Right cardiac atrium (tissue), 5 donors: ENCODE data around the gene MRPL12. TPM values are rescaled to one million over a fixed set of nuclear protein-coding genes. Genes with fewer than 3 reads are reported as not detected.
"Not testable (repeated sequence)": the region's sequence is repeated elsewhere in the genome, so short reads cannot be mapped to it uniquely, and the experiment has no call there.

Experiments used
- ATAC-seq, 2 donors: fragments of 200-7000 bp; cut with Tn5 transposase; one replicate each; pipeline versions ENCODE4 v1.8.0 to v1.9.1; 2020; ENCODE audit warnings: moderate library complexity in 2 of 2, mild to moderate bottlenecking in 1 of 2
- DNase-seq, 3 donors: peaks; one replicate each; pipeline ENCODE4 v3.0.0-alpha.2; 2020
- H3K27ac ChIP-seq: one replicate; pipeline ENCODE4 v1.5.1; 2013; ENCODE audit warnings: mild to moderate bottlenecking, low read length, control low read depth, moderate library complexity
- H3K27me3 ChIP-seq: one replicate; pipeline ENCODE4 v1.6.1; 2013; ENCODE audit not compliant: control insufficient read depth, insufficient read depth
- H3K4me1 ChIP-seq: one replicate; pipeline ENCODE4 v1.6.1; 2013; ENCODE audit warnings: low read length; ENCODE audit not compliant: control insufficient read depth, insufficient read depth
- H3K4me3 ChIP-seq: one replicate; pipeline ENCODE4 v1.5.1; 2013; ENCODE audit warnings: low read length, control low read depth
- H3K9me3 ChIP-seq: one replicate; pipeline ENCODE4 v1.6.1; 2013; ENCODE audit warnings: low read length; ENCODE audit not compliant: control insufficient read depth
- WGBS: extraction: QIAGEN DNeasy Blood & Tissue Kit; methylation state at CpG from one replicate; pipeline ENCODE4 v1.1.7; 2013; 5-methylcytosine and 5-hydroxymethylcytosine counted together
- intact Hi-C, 4 donors: fragments of 100-400 bp; cut with DNase I; formaldehyde crosslinking; loops; one replicate each; pipeline versions ENCODE4 v1.11.0 to v1.14.0; 2022 to 2023
- microRNA-seq, 2 donors: library from miRNA; unstranded; fragments of <30 nt; microRNA quantifications; one replicate each; pipeline ENCODE4 v1.2.0, GENCODE V29; 2020 to 2021
- polyA plus RNA-seq: library from polyadenylated mRNA; stranded (reverse); fragments of 200-250 nt; gene quantifications from one replicate; pipeline ENCODE4 v1.2.3, GENCODE V29; 2013
- total RNA-seq, 4 donors: library from RNA; stranded (reverse); fragmentation: NEBNext Ultra II Directional; extraction: Animal tissue kit (Norgen Biotek cat#: 25700); gene quantifications; one replicate each; pipeline ENCODE4 v1.2.1, GENCODE V29; 2021
- donor health status: healthy with polysubstance abuse.
- donor health status: DM: no; HTN: yes; CAD: no.
- donor health status: DM: no; HTN: no; CAD: no.
- donor health status: DM: no; HTN: yes; CAD: no; lungs with severe emphysema.
- donor health status: DM: yes; HTN: yes; CAD: no.

MRPL12 gene
- total and polyA plus RNA-seq, 5 donors, result 83.3 to 310 (median 122) TPM

DNA sequence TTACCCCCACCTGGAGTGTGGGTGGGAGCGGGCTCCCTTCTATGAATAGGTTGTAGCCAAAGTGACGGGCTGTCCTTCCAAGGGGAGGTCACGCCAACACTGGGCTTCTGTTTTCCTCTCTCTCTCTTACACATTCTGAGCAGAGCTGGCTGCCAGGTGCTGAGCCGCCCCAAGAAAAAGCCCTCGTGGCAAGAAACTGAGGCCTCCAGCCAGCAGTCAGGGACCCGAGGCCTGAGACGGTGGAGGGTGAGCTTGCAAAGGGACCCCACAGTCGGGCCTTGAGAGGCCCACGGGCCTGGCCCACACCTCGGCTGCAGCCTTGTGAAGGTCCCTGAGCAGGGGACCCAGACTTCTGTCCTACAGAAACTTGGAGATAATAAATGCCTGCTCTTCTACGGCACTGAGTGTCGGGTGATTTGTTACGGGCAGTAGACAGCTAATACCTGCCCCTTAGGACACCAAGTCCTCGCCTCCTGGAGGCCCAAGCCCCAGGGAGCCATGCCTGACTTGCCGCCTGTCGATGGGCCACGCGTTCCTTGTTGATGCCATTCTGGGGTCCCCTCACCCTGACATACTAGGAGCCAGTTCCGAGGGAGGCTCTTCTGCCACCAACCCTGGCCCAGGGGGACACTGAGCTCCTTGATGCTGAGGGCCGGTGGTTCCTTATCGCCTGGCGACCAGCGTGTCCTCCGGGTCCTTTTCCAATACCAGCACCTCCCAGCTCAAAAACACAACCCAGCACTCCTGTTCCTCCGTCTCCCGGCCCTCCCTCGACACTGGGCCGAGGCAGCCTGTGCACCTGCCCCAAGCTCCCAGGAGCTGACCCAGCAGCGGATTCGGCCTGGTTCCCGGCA, 35.0 kb downstream of the MRPL12 start:
- Histone ChIP-seq H3K4me3 (no peak overlapping the region), H3K4me1 (no peaks in the 10 kb centered on the region), H3K27me3 (no peaks in the 10 kb centered on the region), H3K27ac (no peak overlapping the region), H3K9me3 (no peaks in the 10 kb centered on the region)
- DNase-seq, result no peak
- 80% methylated on average over 31 of the region's 31 CpGs for WGBS
- intact Hi-C loops, result no loop called here
- ATAC-seq, result no peak

DNA sequence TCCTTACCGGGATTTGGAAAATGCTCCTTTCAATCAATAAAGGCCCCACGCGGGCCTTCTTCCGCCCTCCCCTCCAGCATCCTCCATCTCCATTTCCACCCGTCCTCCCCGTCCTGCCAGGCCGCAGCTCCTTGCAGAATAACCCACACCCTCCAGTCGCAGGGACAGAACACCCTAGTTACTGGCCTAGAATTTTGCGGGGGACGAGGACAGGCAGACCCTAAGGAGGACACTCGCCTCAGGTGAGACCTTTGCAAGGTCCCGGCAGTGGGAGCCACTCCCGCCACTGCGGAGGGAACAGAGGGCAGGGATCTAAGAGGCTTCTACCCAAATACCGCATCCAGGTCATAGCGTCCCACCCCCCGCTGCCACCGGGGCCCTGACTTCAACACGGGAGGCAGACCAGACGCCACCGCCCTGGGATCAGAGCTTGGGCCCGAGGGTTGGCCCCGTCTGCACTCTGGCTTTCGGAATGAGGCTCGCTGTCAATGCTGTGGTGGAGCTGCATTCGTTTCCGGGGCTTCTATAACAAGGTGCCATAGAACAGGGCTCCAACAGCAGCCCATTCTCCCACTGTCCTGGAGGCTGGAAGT, 35.7 kb downstream of the MRPL12 start:
- Histone ChIP-seq H3K4me1 (no peaks in the 10 kb centered on the region), H3K9me3 (no peaks in the 10 kb centered on the region), H3K27me3 (no peaks in the 10 kb centered on the region), H3K27ac (no peak overlapping the region), H3K4me3 (no peak overlapping the region)
- WGBS, result 86% methylated on average over 27 of the region's 27 CpGs
- DNase-seq (no peak), ATAC-seq (no peak)
- intact Hi-C loops, result no loop called here

GRCh38 chr17:81739593-81739992, 36.4 kb downstream of the MRPL12 start:
- intact Hi-C loops, H3K4me3 ChIP-seq, DNase-seq, H3K4me1 ChIP-seq, ATAC-seq, H3K9me3 ChIP-seq, H3K27me3 ChIP-seq, H3K27ac ChIP-seq: not testable (repeated sequence)
- WGBS, result 87% methylated on average over 8 of the region's 8 CpGs

DNA sequence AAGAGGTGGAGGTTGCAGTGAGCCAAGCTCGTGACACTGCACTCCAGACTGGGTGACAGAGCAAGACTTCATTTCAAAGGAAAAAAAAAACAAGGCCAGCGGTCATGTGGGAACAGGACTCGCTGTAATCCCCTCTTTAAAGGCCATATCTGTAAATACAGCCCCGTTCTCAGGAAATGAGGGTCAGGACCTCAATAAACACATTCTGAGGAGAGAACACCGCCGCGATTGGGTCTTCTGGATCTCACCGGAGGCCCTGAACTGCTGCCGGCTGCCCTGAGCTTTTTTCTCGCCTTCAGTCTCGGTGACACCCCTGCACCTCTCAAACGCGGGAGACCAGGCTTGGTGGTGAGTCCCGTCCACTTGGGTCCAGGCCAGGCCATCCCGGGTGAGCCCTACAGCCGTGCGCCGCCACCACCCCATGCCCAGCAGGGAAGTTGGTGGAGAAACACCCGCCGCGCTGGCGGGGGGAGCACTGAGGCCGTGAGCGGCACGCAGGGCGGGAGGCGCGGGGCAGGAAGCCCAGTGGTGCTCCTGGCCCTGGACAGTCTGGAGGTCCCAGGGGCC, 37.3 kb downstream of the MRPL12 start:
- ATAC-seq (peak; percentile 27 to 61), DNase-seq (peak in 1 of 3 donors; percentile 47)
- Histone ChIP-seq H3K27me3 (no peaks in the 10 kb centered on the region), H3K27ac (no peak overlapping the region), H3K4me1 (no peaks in the 10 kb centered on the region), H3K4me3 (no peak overlapping the region), H3K9me3 (no peaks in the 10 kb centered on the region)
- WGBS, result 45% methylated on average over 28 of the region's 28 CpGs
- intact Hi-C loops, result no loop called here

DNA sequence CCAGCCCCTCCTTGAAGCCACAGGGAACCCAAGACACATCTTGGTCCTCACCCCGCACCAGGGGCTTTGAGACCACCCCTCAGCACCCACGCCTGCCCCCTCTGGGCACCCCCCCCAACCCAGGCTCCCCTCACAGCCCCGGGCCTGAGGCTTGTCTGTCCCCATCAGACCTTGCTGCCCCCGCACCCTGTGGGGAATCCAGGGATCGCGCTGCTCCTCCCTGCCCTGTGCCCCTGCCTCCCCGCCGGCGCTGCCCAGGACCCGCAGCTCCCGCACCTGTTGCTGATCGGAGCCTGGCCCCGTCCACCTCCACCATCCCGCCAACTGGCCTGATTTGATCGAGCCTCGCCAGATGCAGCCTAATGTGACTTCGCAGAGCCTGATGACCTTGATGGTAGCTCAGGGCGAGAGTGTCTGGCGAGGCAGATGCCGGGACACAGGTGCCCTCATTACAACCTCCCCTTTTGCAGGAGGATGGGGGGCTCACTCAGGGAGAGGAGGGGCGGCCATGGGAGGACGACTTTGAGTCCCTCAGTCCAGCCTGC, 38.0 kb downstream of the MRPL12 start:
- intact Hi-C loops, result no loop called here
- Histone ChIP-seq H3K27me3 (no peaks in the 10 kb centered on the region), H3K4me1 (no peaks in the 10 kb centered on the region), H3K27ac (no peak overlapping the region), H3K9me3 (no peaks in the 10 kb centered on the region), H3K4me3 (no peak overlapping the region)
- 45% methylated on average over 22 of the region's 22 CpGs for WGBS
- DNase-seq (no peak), ATAC-seq (peak; percentile 25 to 46)

DNA sequence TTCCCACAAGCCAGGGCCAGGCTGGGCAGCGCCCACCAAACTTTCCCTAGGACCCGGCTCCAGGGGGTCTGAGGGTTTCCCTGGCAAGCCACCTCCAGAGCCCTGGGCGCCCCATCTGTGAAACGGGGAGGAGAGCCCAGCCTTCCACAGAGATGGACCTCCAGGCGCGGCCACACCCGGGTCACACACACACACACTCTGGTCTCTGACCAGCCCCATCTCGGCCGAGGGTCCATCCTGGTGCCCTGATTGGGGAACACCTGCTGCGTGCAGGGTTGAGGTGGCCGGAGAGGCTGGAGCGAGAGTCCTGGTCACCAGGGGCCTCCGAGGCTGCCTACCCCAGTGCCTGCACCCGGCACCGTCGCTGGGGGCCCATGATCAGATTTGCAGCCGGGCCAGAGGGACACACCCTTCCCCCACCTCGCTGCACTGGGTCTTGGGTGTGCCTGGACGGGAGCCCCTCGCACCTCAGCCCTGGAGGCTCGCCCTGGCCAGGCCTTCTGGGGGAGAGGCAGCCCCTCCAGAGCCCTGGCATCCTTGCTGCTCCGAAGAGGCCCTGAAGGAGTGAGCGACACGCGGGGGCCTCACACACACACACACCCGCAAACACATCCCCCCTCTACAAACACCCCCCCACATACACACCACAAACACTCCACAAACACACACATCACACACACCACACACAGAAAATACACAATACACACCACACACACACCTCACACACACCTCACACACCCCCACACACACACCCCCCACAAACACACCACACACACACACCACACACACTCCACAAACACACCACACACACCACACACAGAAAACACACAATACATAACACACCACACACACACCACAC, 38.7 kb downstream of the MRPL12 start:
- Histone ChIP-seq H3K9me3 (no peaks in the 10 kb centered on the region), H3K27me3 (no peaks in the 10 kb centered on the region), H3K4me1 (no peaks in the 10 kb centered on the region), H3K27ac (no peak overlapping the region), H3K4me3 (no peak overlapping the region)
- DNase-seq (no peak), ATAC-seq (peak; percentile 43 to 45)
- 50% methylated on average over 26 of the region's 26 CpGs for WGBS
- intact Hi-C loops, result no loop called here

Small RNA genes lying within 50 kb of the gene (microRNA-seq; reads per million reads assigned to microRNA genes)
- gene MIR6786, result 0 reads per million in 2 donors

Other genes with a start within 250 kb of the MRPL12 start
- 100 to 1,000 TPM; 347 to 772 (median 510) TPM for gene ACTG1, start 190.6 kb upstream of the MRPL12 start, total RNA-seq
- gene ACTG1, start 190.6 kb upstream of the MRPL12 start, polyA plus RNA-seq, result 410 TPM
- under 1 TPM; 0.45 to 0.63 (median 0.53) TPM for gene FSCN2, start 175.0 kb upstream of the MRPL12 start, total RNA-seq
- gene FSCN2, start 175.0 kb upstream of the MRPL12 start, polyA plus RNA-seq, result 0.48 TPM
- 10 to 100 TPM; 12.0 to 15.3 (median 13.5) TPM for gene FAAP100, start 151.0 kb upstream of the MRPL12 start, total RNA-seq
- gene FAAP100, start 151.0 kb upstream of the MRPL12 start, polyA plus RNA-seq, result 13.0 TPM
- gene NPLOC4, start 66.3 kb upstream of the MRPL12 start, total RNA-seq, result 100 to 1,000 TPM in 1 of 4 donors, 10 to 100 TPM in 3; 83.5 to 106 (median 89.5) TPM
- gene NPLOC4, start 66.3 kb upstream of the MRPL12 start, polyA plus RNA-seq, result 36.8 TPM
- under 1 TPM in 2 of 4 donors, not detected in 2; 0.24 to 0.31 TPM for gene TSPAN10, start 66.2 kb upstream of the MRPL12 start, total RNA-seq
- gene TSPAN10, start 66.2 kb upstream of the MRPL12 start, polyA plus RNA-seq, result 0.27 TPM
- under 1 TPM in 1 of 4 donors, not detected in 3; 0.41 TPM for gene PDE6G, start 46.8 kb upstream of the MRPL12 start, total RNA-seq
- gene PDE6G, start 46.8 kb upstream of the MRPL12 start, polyA plus RNA-seq, result not detected
- gene OXLD1, start 36.8 kb upstream of the MRPL12 start, total RNA-seq, result 10 to 100 TPM; 20.7 to 27.9 (median 24.6) TPM
- gene OXLD1, start 36.8 kb upstream of the MRPL12 start, polyA plus RNA-seq, result 41.0 TPM
- 1 to 10 TPM; 5.0 to 7.8 (median 6.7) TPM for gene CCDC137, start 36.6 kb upstream of the MRPL12 start, total RNA-seq
- gene CCDC137, start 36.6 kb upstream of the MRPL12 start, polyA plus RNA-seq, result 10.9 TPM
- 10 to 100 TPM; 13.2 to 24.4 (median 16.8) TPM for gene ARL16, start 19.6 kb upstream of the MRPL12 start, total RNA-seq
- 20.9 TPM for gene ARL16, start 19.6 kb upstream of the MRPL12 start, polyA plus RNA-seq
- 10 to 100 TPM; 42.1 to 50.3 (median 47.9) TPM for gene HGS, start 19.4 kb upstream of the MRPL12 start, total RNA-seq
- 48.6 TPM for gene HGS, start 19.4 kb upstream of the MRPL12 start, polyA plus RNA-seq
- 10 to 100 TPM in 1 of 4 donors, 1 to 10 TPM in 3; 5.9 to 11.4 (median 9.6) TPM for gene SLC25A10, start 8.9 kb downstream of the MRPL12 start, total RNA-seq
- 18.6 TPM for gene SLC25A10, start 8.9 kb downstream of the MRPL12 start, polyA plus RNA-seq
- not detected for gene GCGR, start 100.8 kb downstream of the MRPL12 start, total RNA-seq
- not detected for gene GCGR, start 100.8 kb downstream of the MRPL12 start, polyA plus RNA-seq
- 100 to 1,000 TPM in 2 of 4 donors, 10 to 100 TPM in 2; 88.1 to 120 (median 96.5) TPM for gene MCRIP1, start 129.9 kb downstream of the MRPL12 start, total RNA-seq
- 146 TPM for gene MCRIP1, start 129.9 kb downstream of the MRPL12 start, polyA plus RNA-seq
- under 1 TPM in 1 of 4 donors, not detected in 3; 0.85 TPM for gene PPP1R27, start 131.7 kb downstream of the MRPL12 start, total RNA-seq
- gene PPP1R27, start 131.7 kb downstream of the MRPL12 start, polyA plus RNA-seq, result not detected
- gene P4HB, start 157.2 kb downstream of the MRPL12 start, total RNA-seq, result 100 to 1,000 TPM; 272 to 375 (median 350) TPM
- gene P4HB, start 157.2 kb downstream of the MRPL12 start, polyA plus RNA-seq, result 278 TPM
- 100 to 1,000 TPM; 113 to 217 (median 142) TPM for gene ARHGDIA, start 168.0 kb downstream of the MRPL12 start, total RNA-seq
- gene ARHGDIA, start 168.0 kb downstream of the MRPL12 start, polyA plus RNA-seq, result 101 TPM
- 10 to 100 TPM; 32.5 to 46.2 (median 39.1) TPM for gene ALYREF, start 188.2 kb downstream of the MRPL12 start, total RNA-seq
- 18.9 TPM for gene ALYREF, start 188.2 kb downstream of the MRPL12 start, polyA plus RNA-seq
- gene ANAPC11, start 188.4 kb downstream of the MRPL12 start, total RNA-seq, result 100 to 1,000 TPM; 135 to 167 (median 148) TPM
- 338 TPM for gene ANAPC11, start 188.4 kb downstream of the MRPL12 start, polyA plus RNA-seq
- gene NPB, start 198.9 kb downstream of the MRPL12 start, total RNA-seq, result under 1 TPM; 0.14 to 0.53 (median 0.29) TPM
- 0.32 TPM for gene NPB, start 198.9 kb downstream of the MRPL12 start, polyA plus RNA-seq
- gene PCYT2, start 208.0 kb downstream of the MRPL12 start, total RNA-seq, result 10 to 100 TPM; 16.7 to 24.8 (median 18.6) TPM
- gene PCYT2, start 208.0 kb downstream of the MRPL12 start, polyA plus RNA-seq, result 28.5 TPM
- gene SIRT7, start 214.8 kb downstream of the MRPL12 start, total RNA-seq, result 10 to 100 TPM in 1 of 4 donors, 1 to 10 TPM in 3; 7.6 to 10.1 (median 8.9) TPM
- 7.3 TPM for gene SIRT7, start 214.8 kb downstream of the MRPL12 start, polyA plus RNA-seq
- gene MAFG, start 224.4 kb downstream of the MRPL12 start, total RNA-seq, result 10 to 100 TPM; 16.6 to 28.9 (median 26.0) TPM
- 18.4 TPM for gene MAFG, start 224.4 kb downstream of the MRPL12 start, polyA plus RNA-seq
- 1 to 10 TPM; 2.7 to 8.5 (median 6.7) TPM for gene PYCR1, start 233.9 kb downstream of the MRPL12 start, total RNA-seq
- gene PYCR1, start 233.9 kb downstream of the MRPL12 start, polyA plus RNA-seq, result 4.3 TPM
- gene MYADML2, start 243.9 kb downstream of the MRPL12 start, total RNA-seq, result 1 to 10 TPM in 2 of 4 donors, under 1 TPM in 1, not detected in 1; 0.51 to 1.9 (median 1.4) TPM
- gene MYADML2, start 243.9 kb downstream of the MRPL12 start, polyA plus RNA-seq, result 1.2 TPM